Breast epithelium (tissue), 3 donors: Measurements from ENCODE around the gene TMOD3.

ENCODE experiments used
- CTCF ChIP-seq, 3 donors: fragments of 450-650 bp; IDR thresholded peaks; one replicate each; pipeline ENCODE4 v1.5.1; 2016 to 2017; ENCODE audit warnings: antibody characterized with exemption in 3 of 3, mild to moderate bottlenecking in 3 of 3, moderate library complexity in 3 of 3
- POLR2A ChIP-seq: fragments of 450-650 bp; IDR thresholded peaks from one replicate; pipeline ENCODE4 v1.6.1; 2016; ENCODE audit warnings: antibody characterized with exemption, mild to moderate bottlenecking, moderate library complexity

- no peak for TF ChIP-seq POLR2A
- no peak for TF ChIP-seq CTCF (IDR thresholded peaks at IDR 0.05)
Observed at GRCh38 chr15:51876169-51876568, 46.7 kb downstream of the TMOD3 start.
